ENCODE results near the gene LRP2.

LRP2 gene

DNA sequence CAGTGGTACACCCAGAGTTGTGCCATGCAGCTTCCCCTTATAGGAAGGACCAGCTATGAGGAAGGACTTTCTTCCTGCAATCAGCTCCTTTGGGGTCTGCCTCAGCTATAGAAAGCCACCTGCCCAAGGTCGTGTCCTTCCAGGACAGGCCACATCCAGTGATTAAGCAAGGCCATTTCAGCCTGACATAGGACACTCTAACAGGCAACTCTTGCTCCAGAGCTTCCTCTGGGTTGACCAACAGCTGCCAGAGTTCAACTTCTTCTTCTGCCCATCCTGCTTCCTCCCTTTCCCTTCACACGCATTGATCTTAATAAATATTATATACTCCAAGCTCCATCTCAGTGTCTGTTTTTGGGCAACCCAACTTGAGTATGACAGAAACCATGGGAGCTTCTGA is 12.8 kb downstream of the LRP2 start:
- no peak overlapping the region for H2BK15ac ChIP-seq (ENCODE audit: low read length)
- no peak overlapping the region for H3K4me2 ChIP-seq (ENCODE audit: insufficient read depth, low read length, poor library complexity, severe bottlenecking)
- no peak overlapping the region for H2BK5ac ChIP-seq (ENCODE audit: low read length)
- H2BK120ac ChIP-seq (ENCODE audit: low read depth, low read length) = no peak overlapping the region
- H2AFZ ChIP-seq (ENCODE audit: low read length) = no peak overlapping the region
- H3K27me3 ChIP-seq (ENCODE audit: control insufficient read depth in 3 of 3, insufficient read depth in 3 of 3, low read depth in 1 of 3, low read length in 3 of 3) = no peaks in the 10 kb centered on the region
- no peak overlapping the region for H3K18ac ChIP-seq (ENCODE audit: low read length)
- no peak overlapping the region for H3K14ac ChIP-seq (ENCODE audit: low read length)
- peaks cover 2% of the 10 kb centered on the region for H3K79me1 ChIP-seq (ENCODE audit: low read depth, low read length)
- H4K8ac ChIP-seq (ENCODE audit: low read depth, low read length) = no peak overlapping the region
- no peak overlapping the region for H3K9ac ChIP-seq (ENCODE audit: low read depth, low read length, poor library complexity)
- H3K36me3 ChIP-seq (replicated peaks in 1 of 2; ENCODE audit: control insufficient read depth in 2 of 2, insufficient read depth in 2 of 2, low read length in 2 of 2) = peaks cover 4 to 9% of the 10 kb centered on the region in 2 donors
- no peak overlapping the region for H3K4ac ChIP-seq (ENCODE audit: low read length)
- H2AK5ac ChIP-seq (ENCODE audit: low read depth, low read length) = no peak overlapping the region
- no peak overlapping the region for H3K27ac ChIP-seq (replicated peaks; ENCODE audit: low read length)
- H3K9me3 ChIP-seq (replicated peaks in 1 of 2; ENCODE audit: control insufficient read depth in 2 of 2, insufficient read depth in 1 of 2, low read depth in 1 of 2, low read length in 2 of 2) = peaks cover 0 to 10% of the 10 kb centered on the region in 2 donors
- H3K23ac ChIP-seq (ENCODE audit: low read depth, low read length, poor library complexity) = no peak overlapping the region
- H3K4me1 ChIP-seq (ENCODE audit: control insufficient read depth in 2 of 2, insufficient read depth in 1 of 2, low read depth in 1 of 2, low read length in 2 of 2) = peaks cover 19 to 46% of the 10 kb centered on the region in 2 donors
- H3K4me3 ChIP-seq (ENCODE audit: low read length in 2 of 2) = no peak overlapping the region
- WGBS, 2 donors (ENCODE audit: extremely low coverage in 2 of 2, insufficient read length in 2 of 2, insufficient replicate concordance in 1 of 2) = no CpG with 5 or more reads among the region's 2 CpGs
- H2BK12ac ChIP-seq (ENCODE audit: low read length) = no peak overlapping the region
- no peak overlapping the region for H4K91ac ChIP-seq (ENCODE audit: low read depth, low read length, poor library complexity)
- no peak for DNase-seq (ENCODE audit: low spot score)

DNA sequence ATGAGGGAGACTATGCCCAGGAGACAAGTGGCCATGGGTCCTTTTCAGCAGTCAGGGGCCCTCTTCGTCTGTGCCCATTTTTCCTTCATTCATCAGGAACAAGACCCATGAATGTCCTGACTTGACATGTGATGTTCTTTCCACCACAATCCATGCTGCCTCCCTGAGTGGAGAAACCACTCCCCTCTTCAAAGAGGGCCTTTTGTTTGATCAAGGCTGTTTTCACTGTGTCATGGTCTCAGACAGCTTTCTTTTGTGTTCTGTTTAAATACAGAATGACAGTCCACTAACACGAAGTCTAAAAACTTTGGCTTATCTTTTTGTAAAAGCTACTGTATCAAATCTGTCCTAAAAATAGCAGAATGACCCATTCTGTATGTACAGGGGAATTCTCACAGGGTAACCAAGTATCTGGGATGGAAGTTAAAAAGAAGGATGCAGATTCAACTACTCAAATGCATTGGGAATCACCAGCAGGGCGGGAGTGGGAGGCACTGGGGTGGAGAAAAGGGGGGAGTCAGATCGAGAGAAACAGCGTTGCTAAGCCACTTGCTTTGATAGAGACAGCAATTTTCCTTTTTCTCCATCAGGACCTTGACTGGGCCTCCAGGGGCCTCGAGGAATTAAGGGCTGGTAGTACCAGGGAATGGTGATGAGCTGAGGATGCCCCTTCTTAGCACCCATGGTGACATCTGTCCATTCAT is 13.9 kb downstream of the LRP2 start:
- peak overlapping the region; percentile 66 for H2AFZ ChIP-seq (ENCODE audit: low read length)
- no peak overlapping the region for H2AK5ac ChIP-seq (ENCODE audit: low read depth, low read length)
- peaks cover 19 to 37% of the 10 kb centered on the region in 2 donors for H3K4me1 ChIP-seq (ENCODE audit: control insufficient read depth in 2 of 2, insufficient read depth in 1 of 2, low read depth in 1 of 2, low read length in 2 of 2)
- no peak overlapping the region for H3K27ac ChIP-seq (replicated peaks; ENCODE audit: low read length)
- H3K9me3 ChIP-seq (replicated peaks in 1 of 2; ENCODE audit: control insufficient read depth in 2 of 2, insufficient read depth in 1 of 2, low read depth in 1 of 2, low read length in 2 of 2) = peaks cover 0 to 10% of the 10 kb centered on the region in 2 donors
- no peak overlapping the region for H2BK120ac ChIP-seq (ENCODE audit: low read depth, low read length)
- no peak overlapping the region for H2BK15ac ChIP-seq (ENCODE audit: low read length)
- H3K4me3 ChIP-seq (ENCODE audit: low read length in 2 of 2) = no peak overlapping the region
- no peaks in the 10 kb centered on the region for H3K27me3 ChIP-seq (ENCODE audit: control insufficient read depth in 3 of 3, insufficient read depth in 3 of 3, low read depth in 1 of 3, low read length in 3 of 3)
- H3K9ac ChIP-seq (ENCODE audit: low read depth, low read length, poor library complexity) = no peak overlapping the region
- no peak for DNase-seq (ENCODE audit: low spot score)
- no peak overlapping the region for H3K4ac ChIP-seq (ENCODE audit: low read length)
- peaks cover 2% of the 10 kb centered on the region for H3K79me1 ChIP-seq (ENCODE audit: low read depth, low read length)
- H3K23ac ChIP-seq (ENCODE audit: low read depth, low read length, poor library complexity) = no peak overlapping the region
- no peak overlapping the region for H3K18ac ChIP-seq (ENCODE audit: low read length)
- H3K36me3 ChIP-seq (replicated peaks in 1 of 2; ENCODE audit: control insufficient read depth in 2 of 2, insufficient read depth in 2 of 2, low read length in 2 of 2) = peaks cover 4 to 9% of the 10 kb centered on the region in 2 donors
- no CpG with 5 or more reads among the region's 6 CpGs for WGBS, 2 donors (ENCODE audit: extremely low coverage in 2 of 2, insufficient read length in 2 of 2, insufficient replicate concordance in 1 of 2)
- H3K14ac ChIP-seq (ENCODE audit: low read length) = no peak overlapping the region
- no peak overlapping the region for H2BK5ac ChIP-seq (ENCODE audit: low read length)
- no peak overlapping the region for H4K8ac ChIP-seq (ENCODE audit: low read depth, low read length)
- no peak overlapping the region for H2BK12ac ChIP-seq (ENCODE audit: low read length)
- H4K91ac ChIP-seq (ENCODE audit: low read depth, low read length, poor library complexity) = no peak overlapping the region
- no peak overlapping the region for H3K4me2 ChIP-seq (ENCODE audit: insufficient read depth, low read length, poor library complexity, severe bottlenecking)

DNA sequence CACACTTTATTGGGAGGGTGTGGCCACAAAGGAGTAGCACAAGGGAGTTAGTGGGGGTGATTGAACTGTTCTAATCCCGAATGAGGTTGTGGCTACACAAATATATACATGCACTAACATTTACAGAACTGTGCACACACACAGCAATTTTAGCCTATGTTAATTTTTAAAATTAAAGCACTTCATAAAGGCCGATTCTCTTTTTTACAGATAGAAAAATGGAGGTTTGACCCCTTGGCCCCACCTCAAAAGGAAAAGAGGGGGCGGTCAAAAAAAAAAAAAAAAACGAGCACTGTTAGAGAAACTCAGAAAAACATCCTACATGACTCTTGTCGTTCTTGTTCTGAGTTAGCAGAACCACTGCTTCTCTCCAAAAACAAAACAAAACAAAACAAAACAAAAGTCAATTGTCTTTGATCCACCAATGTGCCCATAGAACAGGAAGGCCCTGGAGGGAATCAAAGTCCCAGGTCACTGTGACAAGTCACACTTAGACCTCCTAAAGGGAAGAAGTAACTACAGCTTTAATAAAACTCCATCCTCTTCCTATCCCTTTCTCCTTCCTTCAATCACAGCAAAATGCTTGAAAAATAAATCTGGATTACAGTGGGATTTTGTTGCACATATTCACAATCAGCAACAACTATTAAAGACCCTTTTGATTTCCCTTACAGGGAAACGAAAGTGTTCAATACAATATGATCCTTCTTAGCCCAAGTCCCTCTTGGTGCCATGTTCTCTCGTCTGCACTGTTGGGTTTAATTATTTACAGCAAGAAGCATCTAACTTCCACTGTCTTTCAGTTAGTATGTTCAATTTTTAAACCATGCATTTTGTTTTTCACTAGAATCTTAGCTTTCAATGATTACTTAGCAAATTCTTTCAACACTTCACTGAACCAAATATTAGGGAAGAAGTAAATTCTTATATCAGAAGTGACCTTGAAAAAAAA is 16.6 kb downstream of the LRP2 start:
- no peak for DNase-seq (ENCODE audit: low spot score)
- Histone ChIP-seq H3K9me3 (replicated peaks in 1 of 2; ENCODE audit: control insufficient read depth in 2 of 2, insufficient read depth in 1 of 2, low read depth in 1 of 2, low read length in 2 of 2) (peaks cover 0 to 7% of the 10 kb centered on the region in 2 donors), H3K27me3 (ENCODE audit: control insufficient read depth in 3 of 3, insufficient read depth in 3 of 3, low read depth in 1 of 3, low read length in 3 of 3) (no peaks in the 10 kb centered on the region), H3K4me1 (ENCODE audit: control insufficient read depth in 2 of 2, insufficient read depth in 1 of 2, low read depth in 1 of 2, low read length in 2 of 2) (peaks cover 24 to 41% of the 10 kb centered on the region in 2 donors), H3K4ac (ENCODE audit: low read length) (no peak overlapping the region), H3K36me3 (replicated peaks in 1 of 2; ENCODE audit: control insufficient read depth in 2 of 2, insufficient read depth in 2 of 2, low read length in 2 of 2) (peaks cover 4% of the 10 kb centered on the region in 2 donors), H3K4me3 (ENCODE audit: low read length in 2 of 2) (no peak overlapping the region), H2AK5ac (ENCODE audit: low read depth, low read length) (no peak overlapping the region), H3K14ac (ENCODE audit: low read length) (no peak overlapping the region), H4K91ac (ENCODE audit: low read depth, low read length, poor library complexity) (no peak overlapping the region), H3K18ac (ENCODE audit: low read length) (no peak overlapping the region), H2BK5ac (ENCODE audit: low read length) (no peak overlapping the region), H3K23ac (ENCODE audit: low read depth, low read length, poor library complexity) (no peak overlapping the region), H2BK120ac (ENCODE audit: low read depth, low read length) (no peak overlapping the region), H3K4me2 (ENCODE audit: insufficient read depth, low read length, poor library complexity, severe bottlenecking) (no peak overlapping the region), H3K9ac (ENCODE audit: low read depth, low read length, poor library complexity) (no peak overlapping the region), H2AFZ (ENCODE audit: low read length) (no peak overlapping the region), H2BK15ac (ENCODE audit: low read length) (no peak overlapping the region), H3K27ac (replicated peaks; ENCODE audit: low read length) (peak overlapping the region; percentile 61), H2BK12ac (ENCODE audit: low read length) (no peak overlapping the region), H3K79me1 (ENCODE audit: low read depth, low read length) (peaks cover 2% of the 10 kb centered on the region), H4K8ac (ENCODE audit: low read depth, low read length) (no peak overlapping the region)
- WGBS, 2 donors (ENCODE audit: extremely low coverage in 2 of 2, insufficient read length in 2 of 2, insufficient replicate concordance in 1 of 2) = no CpG with 5 or more reads among the region's 7 CpGs

Measured in neuronal stem cell (in vitro differentiated cells).